Effector memory CD4-positive, alpha-beta T cell (primary cell): ENCODE data around the gene DELE1.
"Not testable (repeated sequence)": the region's sequence is repeated elsewhere in the genome, so short reads cannot be mapped to it uniquely, and the experiment has no call there.

Experiments used
- DNase-seq, 3 donors: peaks; one replicate each; pipeline ENCODE4 v3.0.0-alpha.2; 2020
- H3K27ac ChIP-seq: 2 replicates; pipeline ENCODE4 v1.7.0; 2013; ENCODE audit warnings: mild to moderate bottlenecking, low read length, moderate library complexity; ENCODE audit not compliant: insufficient read depth, poor library complexity, severe bottlenecking
- H3K27me3 ChIP-seq: replicated peaks from 2 replicates; pipeline ENCODE4 v1.7.0; 2013; ENCODE audit warnings: mild to moderate bottlenecking, low read length; ENCODE audit not compliant: insufficient read depth, control insufficient read depth, poor library complexity, severe bottlenecking
- H3K36me3 ChIP-seq: 2 replicates; pipeline ENCODE4 v1.7.0; 2013; ENCODE audit warnings: mild to moderate bottlenecking, low read length, moderate library complexity; ENCODE audit not compliant: control insufficient read depth, insufficient read depth
- H3K4me1 ChIP-seq: 2 replicates; pipeline ENCODE4 v1.7.0; 2013; ENCODE audit warnings: low read length, mild to moderate bottlenecking; ENCODE audit not compliant: control insufficient read depth, insufficient read depth, poor library complexity, severe bottlenecking
- H3K4me3 ChIP-seq: 2 replicates; pipeline ENCODE4 v1.7.0; 2013; ENCODE audit warnings: low read length, low read depth, mild to moderate bottlenecking; ENCODE audit not compliant: insufficient read depth, poor library complexity, severe bottlenecking
- H3K9me3 ChIP-seq: 2 replicates; pipeline ENCODE4 v1.7.0; 2013; ENCODE audit warnings: mild to moderate bottlenecking, low read length, moderate library complexity; ENCODE audit not compliant: control insufficient read depth

DELE1 gene

GRCh38 chr5:141890429-141890828 is 33.2 kb upstream of the DELE1 start:
- H3K27ac ChIP-seq, H3K9me3 ChIP-seq, H3K4me3 ChIP-seq, DNase-seq, H3K36me3 ChIP-seq, H3K27me3 ChIP-seq, H3K4me1 ChIP-seq: not testable (repeated sequence)

GRCh38 chr5:141897425-141897824 is 26.2 kb upstream of the DELE1 start:
- no peak overlapping the region for H3K4me3 ChIP-seq
- no peaks in the 10 kb centered on the region for H3K36me3 ChIP-seq
- H3K27ac ChIP-seq, result no peak overlapping the region
- H3K4me1 ChIP-seq, result no peaks in the 10 kb centered on the region
- no peaks in the 10 kb centered on the region for H3K9me3 ChIP-seq
- DNase-seq, result no peak
- no peaks in the 10 kb centered on the region for H3K27me3 ChIP-seq

- Histone ChIP-seq H3K4me1 (no peaks in the 10 kb centered on the region), H3K36me3 (no peaks in the 10 kb centered on the region), H3K27ac (no peak overlapping the region), H3K4me3 (no peak overlapping the region), H3K27me3 (no peaks in the 10 kb centered on the region), H3K9me3 (no peaks in the 10 kb centered on the region)
- DNase-seq, result no peak
Measured at GRCh38 chr5:141898448-141899049, 25.1 kb upstream of the DELE1 start.

DNA sequence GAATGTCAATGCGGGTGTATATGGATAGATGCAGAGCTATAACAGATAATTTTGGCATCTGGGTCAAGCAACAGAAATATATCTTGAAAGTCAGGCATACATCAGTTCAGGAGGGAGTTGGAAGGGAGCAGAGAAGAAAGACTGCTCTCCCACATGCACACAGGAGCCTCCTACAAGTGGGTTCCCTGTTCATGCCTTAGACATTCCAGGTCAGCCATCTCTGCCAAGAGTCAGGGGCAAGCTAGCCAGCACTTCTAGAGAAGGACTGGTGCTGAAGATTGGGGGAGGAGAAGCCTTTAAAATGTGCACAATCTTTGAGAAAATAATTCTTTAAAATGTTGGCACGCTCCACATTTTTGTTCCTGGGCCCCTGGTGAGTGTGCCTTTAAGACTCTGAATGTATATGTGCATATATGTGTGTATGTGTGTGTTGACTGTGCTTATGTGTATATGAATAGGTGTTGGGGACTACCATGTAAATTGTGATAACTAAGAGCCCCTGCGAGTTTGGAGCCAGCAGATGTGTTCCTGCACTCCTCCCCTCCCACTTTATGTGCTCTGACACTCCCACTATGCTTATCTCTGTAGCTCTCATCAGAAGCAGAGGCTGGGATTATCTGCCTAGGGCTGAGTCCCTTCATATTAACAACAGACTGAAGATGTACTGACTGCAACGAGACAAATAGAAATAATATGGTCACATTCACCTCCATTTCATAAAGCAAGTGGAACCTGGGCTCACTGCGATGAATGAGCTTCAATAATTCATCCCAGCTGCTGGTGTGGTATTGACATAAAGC is 21.5 kb upstream of the DELE1 start:
- Histone ChIP-seq H3K4me1 (no peaks in the 10 kb centered on the region), H3K36me3 (no peaks in the 10 kb centered on the region), H3K9me3 (no peaks in the 10 kb centered on the region), H3K4me3 (no peak overlapping the region), H3K27me3 (no peaks in the 10 kb centered on the region), H3K27ac (no peak overlapping the region)
- no peak for DNase-seq

DNA sequence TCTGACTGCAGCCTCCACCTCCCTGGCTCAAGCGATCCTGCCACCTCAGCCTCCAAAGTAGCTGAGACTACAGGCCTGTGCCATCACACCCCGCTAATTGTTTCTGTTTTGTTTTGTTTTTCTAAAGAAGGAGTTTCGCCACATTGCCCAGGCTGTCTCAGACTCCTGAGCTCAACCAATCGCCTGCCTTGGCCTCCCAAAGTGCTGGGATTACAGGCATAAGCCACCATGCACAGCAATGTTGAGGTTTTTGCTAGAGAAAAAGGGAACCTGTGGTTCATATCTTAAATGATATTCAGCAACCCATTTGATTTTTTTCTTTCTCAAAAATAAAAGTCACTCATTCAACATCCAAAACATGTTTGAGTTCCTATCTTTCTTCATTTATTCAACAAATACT is 20.4 kb upstream of the DELE1 start:
- H3K9me3 ChIP-seq, result no peaks in the 10 kb centered on the region
- DNase-seq, result no peak
- H3K36me3 ChIP-seq, result no peaks in the 10 kb centered on the region
- no peak overlapping the region for H3K4me3 ChIP-seq
- H3K27ac ChIP-seq, result no peak overlapping the region
- no peaks in the 10 kb centered on the region for H3K4me1 ChIP-seq
- H3K27me3 ChIP-seq, result no peaks in the 10 kb centered on the region

GRCh38 chr5:141904551-141904950 is 19.1 kb upstream of the DELE1 start:
- Histone ChIP-seq H3K9me3 (no peaks in the 10 kb centered on the region), H3K4me3 (no peak overlapping the region), H3K36me3 (no peaks in the 10 kb centered on the region), H3K27me3 (no peaks in the 10 kb centered on the region), H3K4me1 (no peaks in the 10 kb centered on the region), H3K27ac (no peak overlapping the region)
- no peak for DNase-seq

- Histone ChIP-seq H3K36me3 (no peaks in the 10 kb centered on the region), H3K27ac (no peak overlapping the region), H3K4me3 (no peak overlapping the region), H3K27me3 (no peaks in the 10 kb centered on the region), H3K4me1 (no peaks in the 10 kb centered on the region), H3K9me3 (no peaks in the 10 kb centered on the region)
- DNase-seq, result no peak
Measured at GRCh38 chr5:141906517-141906916, 17.2 kb upstream of the DELE1 start.

DNA sequence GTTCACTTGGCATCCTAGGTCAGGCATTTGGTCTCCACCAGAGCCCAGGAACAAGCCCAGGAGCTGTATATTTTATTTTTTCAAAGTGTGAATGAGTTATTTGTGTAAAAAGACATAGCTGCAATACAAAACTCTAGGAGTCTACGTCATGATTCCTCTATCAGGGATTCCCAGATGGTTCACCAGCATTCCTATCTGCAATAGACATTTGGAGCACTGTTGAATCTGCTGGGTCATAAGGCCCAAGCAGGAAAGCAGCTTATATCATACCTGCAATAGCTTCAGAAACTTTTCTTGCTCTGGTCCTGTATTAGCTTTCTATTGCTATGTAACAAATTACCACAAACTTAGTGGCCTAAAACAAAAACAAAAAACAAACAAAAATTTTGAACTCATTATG is 16.7 kb upstream of the DELE1 start:
- DNase-seq, result no peak
- no peaks in the 10 kb centered on the region for H3K9me3 ChIP-seq
- no peaks in the 10 kb centered on the region for H3K36me3 ChIP-seq
- no peak overlapping the region for H3K4me3 ChIP-seq
- no peaks in the 10 kb centered on the region for H3K4me1 ChIP-seq
- H3K27ac ChIP-seq, result no peak overlapping the region
- no peaks in the 10 kb centered on the region for H3K27me3 ChIP-seq

DNA sequence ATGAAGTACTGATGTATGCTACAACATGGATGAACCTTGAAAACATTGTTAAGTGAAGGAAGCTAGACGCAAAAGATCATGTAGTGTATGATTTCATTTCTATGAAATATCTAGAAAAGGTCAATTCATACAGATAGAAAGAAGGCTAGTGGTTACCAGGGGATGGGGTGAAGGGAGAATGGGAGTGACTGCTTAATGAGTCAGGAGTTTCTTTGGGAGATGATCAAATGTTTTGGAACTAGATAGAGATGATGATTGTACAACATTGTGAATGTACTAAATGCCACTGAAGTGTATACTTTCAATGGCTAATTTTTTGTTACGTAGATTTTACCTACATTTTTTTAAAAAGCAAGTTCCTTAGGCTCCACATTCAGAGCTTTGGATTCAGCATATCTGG is 14.9 kb upstream of the DELE1 start:
- Histone ChIP-seq H3K27ac (no peak overlapping the region), H3K27me3 (peaks cover 10% of the 10 kb centered on the region), H3K4me3 (no peak overlapping the region), H3K4me1 (peaks cover 3% of the 10 kb centered on the region), H3K36me3 (no peaks in the 10 kb centered on the region), H3K9me3 (no peaks in the 10 kb centered on the region)
- no peak for DNase-seq

DNA sequence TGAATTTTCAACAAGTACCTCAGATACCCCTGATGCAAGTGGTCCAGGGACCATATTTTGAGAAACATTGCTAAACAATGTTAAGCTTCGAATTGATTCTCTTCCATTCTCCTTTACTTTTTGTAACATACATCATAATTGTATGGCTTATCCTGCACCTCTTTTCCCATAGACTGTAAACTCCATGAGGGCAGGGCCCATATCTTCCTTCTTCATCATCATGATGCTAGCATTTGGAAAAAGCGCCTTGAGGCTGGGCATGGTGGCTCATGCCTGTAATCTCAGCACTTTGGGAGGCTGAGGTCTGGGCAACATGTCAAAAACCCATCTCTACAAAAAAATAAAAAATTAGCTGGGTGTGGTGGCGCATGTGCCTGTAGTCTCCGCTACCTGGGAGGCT is 14.5 kb upstream of the DELE1 start:
- Histone ChIP-seq H3K9me3 (no peaks in the 10 kb centered on the region), H3K27me3 (peaks cover 14% of the 10 kb centered on the region), H3K27ac (no peak overlapping the region), H3K4me1 (peaks cover 7% of the 10 kb centered on the region), H3K36me3 (no peaks in the 10 kb centered on the region), H3K4me3 (no peak overlapping the region)
- no peak for DNase-seq
